ENCODE data around the gene KLHDC9. TPM values are rescaled to one million over a fixed set of nuclear protein-coding genes. Genes with fewer than 3 reads are reported as not detected.
"Not testable (repeated sequence)": the region's sequence is repeated elsewhere in the genome, so short reads cannot be mapped to it uniquely, and the experiment has no call there.

The KLHDC9 gene
- total RNA-seq, 1 donor from 2014 or later, result 14.3 TPM

- DNase-seq (ENCODE audit: low spot score), result no peak
These were observed 2.1 kb upstream of the KLHDC9 start for GRCh38 chr1:161096015-161096414.

GRCh38 chr1:161096530-161096929 is 1.6 kb upstream of the KLHDC9 start:
- no peak for DNase-seq (ENCODE audit: low spot score)

- no peak for DNase-seq (ENCODE audit: low spot score)
These were observed 1.1 kb downstream of the KLHDC9 start for GRCh38 chr1:161099090-161099802.

GRCh38 chr1:161100556-161100955 is 2.4 kb downstream of the KLHDC9 start:
- no peak for DNase-seq (ENCODE audit: low spot score)

- DNase-seq (ENCODE audit: low spot score), result no peak
These were observed 8.3 kb downstream of the KLHDC9 start for GRCh38 chr1:161106431-161106830.

- no peak for DNase-seq (ENCODE audit: low spot score)
These were observed 13.0 kb downstream of the KLHDC9 start for GRCh38 chr1:161111117-161111516.

- DNase-seq (ENCODE audit: low spot score), result no peak
These were observed 13.4 kb downstream of the KLHDC9 start for GRCh38 chr1:161111527-161111926.

- DNase-seq (ENCODE audit: low spot score), result no peak
These were observed 15.8 kb downstream of the KLHDC9 start for GRCh38 chr1:161113915-161114314.

GRCh38 chr1:161114556-161114955 is 16.4 kb downstream of the KLHDC9 start:
- DNase-seq (ENCODE audit: low spot score), result no peak

GRCh38 chr1:161115132-161115711 is 17.1 kb downstream of the KLHDC9 start:
- DNase-seq (ENCODE audit: low spot score), result no peak

- not testable (repeated sequence) for DNase-seq (ENCODE audit: low spot score)
These were observed 17.8 kb downstream of the KLHDC9 start for GRCh38 chr1:161115961-161116360.

GRCh38 chr1:161117759-161118581 is 19.8 kb downstream of the KLHDC9 start, which contains the start of the genes NIT1 and PFDN2:
NIT1 (plus strand) TSS chr1:161118105; CDS start chr1:161118177, 72 bp downstream.
PFDN2 (minus strand) TSS chr1:161118037; CDS start chr1:161118026, 11 bp downstream.
- peak; percentile 83 for DNase-seq (ENCODE audit: low spot score)

GRCh38 chr1:161119092-161119903 is 21.1 kb downstream of the KLHDC9 start:
- DNase-seq (ENCODE audit: low spot score), result peak; percentile 34

GRCh38 chr1:161121042-161121650 is 23.0 kb downstream of the KLHDC9 start:
- no peak for DNase-seq (ENCODE audit: low spot score)

- DNase-seq (ENCODE audit: low spot score), result no peak
These were observed 23.7 kb downstream of the KLHDC9 start for GRCh38 chr1:161121834-161122233.

GRCh38 chr1:161122967-161123366 is 24.8 kb downstream of the KLHDC9 start:
- DNase-seq (ENCODE audit: low spot score), result no peak

- DNase-seq (ENCODE audit: low spot score), result no peak
These were observed 29.5 kb downstream of the KLHDC9 start for GRCh38 chr1:161127649-161128048.

GRCh38 chr1:161128591-161129420 is 30.6 kb downstream of the KLHDC9 start:
- no peak for DNase-seq (ENCODE audit: low spot score)

GRCh38 chr1:161130266-161130665 is 32.1 kb downstream of the KLHDC9 start:
- no peak for DNase-seq (ENCODE audit: low spot score)

Measured in mucosa of gallbladder (tissue), 1 donor.